ENCODE data around the gene ACTR8.

- TF ChIP-seq CTCF (IDR thresholded peaks at IDR 0.05) (no peak), POLR2A (IDR thresholded peaks at IDR 0.05) (no peak)
These were observed 37.5 kb downstream of the ACTR8 start for GRCh38 chr3:53844262-53845102.
